ENCODE measurements around the gene SPAG4. TPM values are rescaled to one million over a fixed set of nuclear protein-coding genes. Genes with fewer than 3 reads are reported as not detected.

Gene SPAG4
- total RNA-seq, 1 donor from 2014 or later, result 2.9 TPM

- intact Hi-C loops (cut with micrococcal nuclease), result no loop called here
Measured at GRCh38 chr20:35652641-35653429, 37.2 kb downstream of the SPAG4 start.

GRCh38 chr20:35653430-35653734, 37.8 kb downstream of the SPAG4 start:
- intact Hi-C loops (cut with micrococcal nuclease), result no loop called here

- intact Hi-C loops (cut with micrococcal nuclease), result no loop called here
Measured at GRCh38 chr20:35653893-35654292, 38.3 kb downstream of the SPAG4 start.

GRCh38 chr20:35654415-35654814, 38.8 kb downstream of the SPAG4 start:
- intact Hi-C loops (cut with micrococcal nuclease), result no loop called here

GRCh38 chr20:35657271-35657670, 41.6 kb downstream of the SPAG4 start:
- intact Hi-C loops (cut with micrococcal nuclease), result loop anchor here (1.0 kb wide), 1 partner anchor 8 kb away; no protein-coding TSS in a partner anchor

- intact Hi-C loops (cut with micrococcal nuclease), result loop anchor here (10.0 kb wide), 1 partner anchor 376 kb away; the partner anchor contains the start of gene EIF6
Measured at GRCh38 chr20:35660122-35660937, 44.7 kb downstream of the SPAG4 start.

- intact Hi-C loops (cut with micrococcal nuclease), result loop anchor here (1.0 to 10.0 kb wide), 3 partner anchors 42 to 376 kb away; partner anchors contain the start of gene EIF6
Measured at GRCh38 chr20:35661053-35661452, 45.4 kb downstream of the SPAG4 start.

GRCh38 chr20:35661908-35662307, 46.3 kb downstream of the SPAG4 start:
- intact Hi-C loops (cut with micrococcal nuclease), result loop anchor here (1.0 to 10.0 kb wide), 3 partner anchors 43 to 377 kb away; partner anchors contain the start of gene EIF6

GRCh38 chr20:35662551-35662950, 46.9 kb downstream of the SPAG4 start:
- intact Hi-C loops (cut with micrococcal nuclease), result loop anchor here (10.0 kb wide), 1 partner anchor 378 kb away; the partner anchor contains the start of gene EIF6

- intact Hi-C loops (cut with micrococcal nuclease), result loop anchor here (1.0 to 10.0 kb wide), 9 partner anchors 36 to 379 kb away; partner anchors contain the start of genes CEP250, EIF6, NFS1 and PHF20
Measured at GRCh38 chr20:35663516-35664465, 48.2 kb downstream of the SPAG4 start.

- intact Hi-C loops (cut with micrococcal nuclease), result loop anchor here (1.0 to 10.0 kb wide), 12 partner anchors 7 to 517 kb away; partner anchors contain the start of genes CEP250, EDEM2, EIF6 and ERGIC3
Measured at GRCh38 chr20:35664466-35665206, 49.0 kb downstream of the SPAG4 start, which contains the start of the genes CPNE1 and RBM12. Gene CPNE1, minus strand, starts transcription at chr20:35664900. Its CDS starts 31,977 bp downstream, at chr20:35632923. Gene RBM12, minus strand, starts transcription at chr20:35664900. Its CDS starts 9,578 bp downstream, at chr20:35655322.

GRCh38 chr20:35665949-35666288, 50.3 kb downstream of the SPAG4 start:
- intact Hi-C loops (cut with micrococcal nuclease), result loop anchor here (1.0 to 10.0 kb wide), 7 partner anchors 9 to 519 kb away; partner anchors contain the start of genes CEP250, EDEM2, EIF6 and ERGIC3

- intact Hi-C loops (cut with micrococcal nuclease), result loop anchor here (5.0 to 10.0 kb wide), 2 partner anchors 384 to 522 kb away; partner anchors contain the start of genes EDEM2 and EIF6
Measured at GRCh38 chr20:35669221-35669620, 53.6 kb downstream of the SPAG4 start.

GRCh38 chr20:35669681-35670080, 54.1 kb downstream of the SPAG4 start:
- intact Hi-C loops (cut with micrococcal nuclease), result loop anchor here (5.0 to 10.0 kb wide), 2 partner anchors 385 to 522 kb away; partner anchors contain the start of genes EDEM2 and EIF6

Other genes with a start within 250 kb of the SPAG4 start
- gene UQCC1, start 203.9 kb upstream of the SPAG4 start, total RNA-seq, result 43.6 and 59.8 TPM in 2 replicates
- gene GDF5, start 177.6 kb upstream of the SPAG4 start, total RNA-seq, result 0.07 TPM in 1 of 2 replicates, not detected in the other
- gene CEP250, start 160.2 kb upstream of the SPAG4 start, total RNA-seq, result 69.9 and 74.1 TPM in 2 replicates
- not detected in 2 replicates for gene C20orf173, start 86.2 kb upstream of the SPAG4 start, total RNA-seq
- gene ERGIC3, start 73.8 kb upstream of the SPAG4 start, total RNA-seq, result 140 and 149 TPM in 2 replicates
- gene CPNE1, start 49.1 kb downstream of the SPAG4 start, total RNA-seq, result 266 and 276 TPM in 2 replicates
- 127 TPM in 2 replicates for gene RBM12, start 49.1 kb downstream of the SPAG4 start, total RNA-seq
- gene NFS1, start 83.5 kb downstream of the SPAG4 start, total RNA-seq, result 25.0 and 27.6 TPM in 2 replicates
- 86.0 and 91.8 TPM in 2 replicates for gene ROMO1, start 83.6 kb downstream of the SPAG4 start, total RNA-seq
- gene RBM39, start 126.4 kb downstream of the SPAG4 start, total RNA-seq, result 387 and 394 TPM in 2 replicates
- gene PHF20, start 156.2 kb downstream of the SPAG4 start, total RNA-seq, result 62.7 and 64.1 TPM in 2 replicates

Data from T-helper 1 cell treated with Interleukin-12 subunit alpha and Interleukin-12 subunit beta and Interleukin-4 antibody, amounts not matched to agents 30 ng/mL and 1 ng/mL, for 36 hours (primary cell).